NCI-H2107 treated with DMSO at 0.1 percent for 48 hours (cell line): ENCODE data around the gene MCM5.
"Not testable (repeated sequence)": the region's sequence is repeated elsewhere in the genome, so short reads cannot be mapped to it uniquely, and the experiment has no call there.

Experiments used
- DNase-seq: peaks from one replicate; lab custom pipeline; 2025; ENCODE audit not compliant: unreplicated experiment; lab: John Stamatoyannopoulos, UW

The MCM5 gene

GRCh38 chr22:35378621-35379020 is 21.3 kb upstream of the MCM5 start:
- no peak for DNase-seq

GRCh38 chr22:35379146-35379993 is 20.6 kb upstream of the MCM5 start:
- no peak for DNase-seq

DNA sequence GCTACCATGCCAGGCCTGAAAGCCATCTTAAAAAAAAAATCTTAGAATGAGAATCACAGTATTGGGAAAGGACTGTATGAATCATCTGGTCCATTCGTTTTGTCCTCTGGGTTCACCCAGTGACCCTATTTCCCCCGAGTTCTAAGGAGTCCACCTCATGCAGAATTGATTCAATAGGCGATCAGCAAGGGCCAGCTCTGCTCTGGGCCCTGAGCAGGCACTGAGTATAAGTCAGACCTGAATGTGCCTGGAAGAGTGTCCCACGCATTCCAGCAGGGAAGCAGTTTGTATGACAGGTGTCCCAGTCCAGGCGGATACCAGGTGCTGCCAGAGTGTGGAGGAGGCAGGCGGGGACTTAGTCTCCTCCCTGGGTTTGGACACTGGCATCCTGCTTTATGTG is 19.9 kb upstream of the MCM5 start:
- no peak for DNase-seq

DNA sequence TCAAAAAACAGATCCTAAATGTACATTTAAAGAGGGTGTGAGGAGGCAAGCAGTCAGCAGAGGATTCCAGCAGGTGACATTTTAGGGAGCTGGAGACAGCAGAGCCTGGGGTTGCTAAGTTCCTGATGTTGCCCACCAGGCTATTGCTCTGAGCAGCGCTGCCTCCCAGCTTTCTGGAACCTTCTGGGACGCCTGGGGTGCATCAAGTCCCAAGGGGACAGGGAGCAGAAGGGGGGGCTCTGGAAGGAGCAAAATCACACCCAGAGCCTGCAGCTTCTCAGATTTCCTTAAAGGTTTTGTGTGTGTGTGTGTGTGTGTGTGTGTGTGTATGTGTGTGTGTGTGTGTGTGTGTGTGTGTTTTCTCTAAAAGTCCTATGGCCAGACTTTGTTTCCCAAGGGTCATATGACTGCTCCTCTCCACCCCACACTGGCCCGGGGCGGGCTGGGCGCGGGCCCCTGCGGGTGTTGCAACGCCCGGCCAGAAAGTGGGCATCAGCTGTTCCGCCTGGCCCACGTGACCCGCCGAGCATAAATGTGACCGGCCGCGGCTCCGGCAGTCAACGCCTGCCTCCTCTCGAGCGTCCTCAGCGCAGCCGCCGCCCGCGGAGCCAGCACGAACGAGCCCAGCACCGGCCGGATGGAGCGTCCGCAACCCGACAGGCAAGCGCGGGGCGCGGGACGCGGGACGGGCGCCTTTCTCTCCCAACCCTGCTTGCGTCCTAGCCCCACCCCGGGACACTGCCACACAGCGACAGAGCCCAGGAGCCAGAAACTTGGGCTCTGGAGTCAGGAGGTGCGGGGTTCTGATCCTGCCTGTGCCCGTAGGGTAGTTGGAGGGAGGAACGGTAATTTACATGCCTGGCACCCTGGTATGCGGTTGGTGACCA is 19.2 kb upstream of the MCM5 start, which contains the start of gene HMOX1:
Gene HMOX1, plus strand, starts transcription at position 560 of the 887 bp plus-strand sequence. Its CDS starts 78 bp downstream, at position 638.
- no peak for DNase-seq

GRCh38 chr22:35381424-35382009 is 18.4 kb upstream of the MCM5 start:
- no peak for DNase-seq

DNA sequence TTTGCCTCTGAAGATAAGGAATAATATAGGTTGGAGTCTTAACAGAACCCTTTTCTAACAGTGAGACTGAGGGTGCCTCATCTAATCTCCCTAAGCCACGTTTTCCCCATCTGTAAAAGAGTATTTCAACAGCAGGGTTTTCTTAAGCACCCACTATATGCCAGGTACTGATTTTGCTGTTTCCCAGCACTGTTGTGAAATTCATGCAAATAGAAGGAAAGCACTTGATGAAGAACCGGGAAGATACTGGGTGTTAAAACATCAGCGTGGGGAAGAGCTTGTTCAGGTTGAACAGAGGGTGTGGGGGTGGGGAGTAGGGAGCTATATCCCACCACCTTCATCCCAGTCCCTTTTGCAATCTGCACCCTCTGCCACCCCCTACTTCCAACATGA is 16.3 kb upstream of the MCM5 start:
- no peak for DNase-seq

DNA sequence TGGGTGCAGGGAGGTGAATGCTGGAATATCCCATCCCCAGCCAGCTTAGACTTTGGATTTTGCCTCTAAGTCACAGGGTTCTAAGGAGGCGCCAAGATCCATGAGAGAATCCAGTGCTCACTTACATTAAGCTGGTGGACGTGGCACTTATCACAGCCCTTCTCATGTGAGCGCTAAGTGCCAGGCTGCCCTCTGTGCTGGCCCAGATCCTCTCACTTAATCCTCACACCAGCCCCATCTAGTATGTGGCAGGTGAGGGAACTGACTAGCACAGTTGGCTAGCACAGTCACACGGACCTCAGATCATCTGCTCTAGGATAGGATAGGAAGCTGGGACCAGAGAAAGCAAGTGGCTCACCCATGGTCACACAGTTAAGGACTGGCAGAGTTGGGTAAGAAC is 15.4 kb upstream of the MCM5 start:
- DNase-seq, result no peak

DNA sequence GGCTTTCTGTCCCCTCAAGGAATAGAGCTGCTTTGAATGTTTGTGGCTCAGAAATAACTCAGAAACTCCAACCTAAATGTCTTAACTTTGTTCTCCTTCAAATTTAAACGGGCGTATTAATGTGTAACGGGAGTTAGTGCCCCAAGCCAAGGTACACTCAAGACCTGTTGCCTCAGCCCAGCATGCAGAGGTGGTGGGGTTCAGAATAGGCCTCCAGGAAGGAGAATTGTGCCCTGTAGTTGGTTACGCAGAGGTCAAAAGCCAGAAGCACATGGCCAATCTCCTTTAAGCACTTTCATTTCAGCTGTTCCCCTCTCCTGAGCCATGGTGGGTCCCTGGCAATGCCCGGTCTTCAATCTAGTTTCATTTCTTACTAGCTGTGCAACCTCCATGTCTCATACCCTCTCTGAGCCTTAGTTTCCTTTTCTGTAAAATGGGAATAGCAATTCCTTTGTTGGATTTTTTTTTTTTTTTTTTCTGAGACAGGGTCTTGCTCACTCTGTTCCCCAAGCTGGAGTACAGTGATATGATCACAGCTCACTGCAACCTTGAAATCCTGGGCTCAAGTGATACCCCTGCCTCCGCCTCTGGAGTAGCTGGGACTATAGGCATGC is 14.9 kb upstream of the MCM5 start:
- no peak for DNase-seq

DNA sequence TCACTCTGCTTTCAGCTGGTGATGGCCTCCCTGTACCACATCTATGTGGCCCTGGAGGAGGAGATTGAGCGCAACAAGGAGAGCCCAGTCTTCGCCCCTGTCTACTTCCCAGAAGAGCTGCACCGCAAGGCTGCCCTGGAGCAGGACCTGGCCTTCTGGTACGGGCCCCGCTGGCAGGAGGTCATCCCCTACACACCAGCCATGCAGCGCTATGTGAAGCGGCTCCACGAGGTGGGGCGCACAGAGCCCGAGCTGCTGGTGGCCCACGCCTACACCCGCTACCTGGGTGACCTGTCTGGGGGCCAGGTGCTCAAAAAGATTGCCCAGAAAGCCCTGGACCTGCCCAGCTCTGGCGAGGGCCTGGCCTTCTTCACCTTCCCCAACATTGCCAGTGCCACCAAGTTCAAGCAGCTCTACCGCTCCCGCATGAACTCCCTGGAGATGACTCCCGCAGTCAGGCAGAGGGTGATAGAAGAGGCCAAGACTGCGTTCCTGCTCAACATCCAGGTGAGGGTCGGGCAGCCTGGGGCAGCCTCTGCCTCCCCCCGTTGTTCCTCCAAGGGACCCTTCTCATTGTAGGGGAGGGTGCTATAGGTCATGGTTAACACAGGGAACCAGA is 13.2 kb upstream of the MCM5 start:
- DNase-seq, result no peak

DNA sequence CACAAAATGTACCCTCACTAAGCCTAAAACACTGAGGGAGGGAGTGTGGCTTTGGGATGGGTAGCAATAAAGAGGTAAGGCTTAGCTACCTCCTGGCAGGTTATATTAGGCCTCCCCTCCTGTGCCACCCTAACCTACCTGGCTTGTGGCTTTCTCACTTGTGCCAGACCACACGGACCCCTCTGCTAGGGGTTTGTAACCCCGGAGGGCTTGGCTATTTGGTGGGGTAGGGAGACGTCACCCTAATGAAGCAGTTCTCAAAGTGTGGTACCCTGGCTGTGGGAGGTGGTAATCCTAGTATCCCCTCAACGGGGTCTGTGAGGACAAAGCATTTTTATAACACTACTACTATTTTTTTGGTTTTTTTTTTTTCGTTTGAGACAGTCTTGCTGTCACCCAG is 9.0 kb upstream of the MCM5 start:
- no peak for DNase-seq

- DNase-seq, result no peak
Observed at GRCh38 chr22:35392357-35392756, 7.6 kb upstream of the MCM5 start.

DNA sequence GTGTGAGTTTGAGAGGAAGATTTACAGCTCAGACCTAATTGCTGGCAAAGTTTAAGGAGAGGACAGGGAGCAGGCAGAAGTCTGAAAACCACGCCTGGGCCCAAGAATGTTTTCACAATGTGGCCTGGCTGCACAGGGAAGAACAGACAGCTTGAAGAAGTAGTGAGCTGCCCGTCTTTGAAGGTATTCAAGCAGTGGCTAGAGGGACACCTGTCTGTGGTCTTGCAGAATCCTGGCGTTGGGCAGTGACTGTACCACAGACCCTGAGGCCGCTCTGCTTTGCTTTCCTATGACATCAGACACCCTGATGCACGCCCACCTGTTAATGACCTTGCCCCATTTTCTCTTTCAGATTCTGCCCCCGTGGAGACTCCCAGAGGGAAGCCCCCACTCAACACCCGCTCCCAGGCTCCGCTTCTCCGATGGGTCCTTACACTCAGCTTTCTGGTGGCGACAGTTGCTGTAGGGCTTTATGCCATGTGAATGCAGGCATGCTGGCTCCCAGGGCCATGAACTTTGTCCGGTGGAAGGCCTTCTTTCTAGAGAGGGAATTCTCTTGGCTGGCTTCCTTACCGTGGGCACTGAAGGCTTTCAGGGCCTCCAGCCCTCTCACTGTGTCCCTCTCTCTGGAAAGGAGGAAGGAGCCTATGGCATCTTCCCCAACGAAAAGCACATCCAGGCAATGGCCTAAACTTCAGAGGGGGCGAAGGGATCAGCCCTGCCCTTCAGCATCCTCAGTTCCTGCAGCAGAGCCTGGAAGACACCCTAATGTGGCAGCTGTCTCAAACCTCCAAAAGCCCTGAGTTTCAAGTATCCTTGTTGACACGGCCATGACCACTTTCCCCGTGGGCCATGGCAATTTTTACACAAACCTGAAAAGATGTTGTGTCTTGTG is 6.6 kb upstream of the MCM5 start:
- no peak for DNase-seq

DNA sequence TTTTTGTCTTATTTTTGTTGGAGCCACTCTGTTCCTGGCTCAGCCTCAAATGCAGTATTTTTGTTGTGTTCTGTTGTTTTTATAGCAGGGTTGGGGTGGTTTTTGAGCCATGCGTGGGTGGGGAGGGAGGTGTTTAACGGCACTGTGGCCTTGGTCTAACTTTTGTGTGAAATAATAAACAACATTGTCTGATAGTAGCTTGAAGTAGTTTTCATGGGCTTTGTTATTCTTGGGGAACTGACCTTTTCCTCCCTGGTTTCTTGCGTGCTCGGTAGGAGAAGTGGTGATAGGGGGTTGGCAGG is 6.0 kb upstream of the MCM5 start:
- no peak for DNase-seq

DNA sequence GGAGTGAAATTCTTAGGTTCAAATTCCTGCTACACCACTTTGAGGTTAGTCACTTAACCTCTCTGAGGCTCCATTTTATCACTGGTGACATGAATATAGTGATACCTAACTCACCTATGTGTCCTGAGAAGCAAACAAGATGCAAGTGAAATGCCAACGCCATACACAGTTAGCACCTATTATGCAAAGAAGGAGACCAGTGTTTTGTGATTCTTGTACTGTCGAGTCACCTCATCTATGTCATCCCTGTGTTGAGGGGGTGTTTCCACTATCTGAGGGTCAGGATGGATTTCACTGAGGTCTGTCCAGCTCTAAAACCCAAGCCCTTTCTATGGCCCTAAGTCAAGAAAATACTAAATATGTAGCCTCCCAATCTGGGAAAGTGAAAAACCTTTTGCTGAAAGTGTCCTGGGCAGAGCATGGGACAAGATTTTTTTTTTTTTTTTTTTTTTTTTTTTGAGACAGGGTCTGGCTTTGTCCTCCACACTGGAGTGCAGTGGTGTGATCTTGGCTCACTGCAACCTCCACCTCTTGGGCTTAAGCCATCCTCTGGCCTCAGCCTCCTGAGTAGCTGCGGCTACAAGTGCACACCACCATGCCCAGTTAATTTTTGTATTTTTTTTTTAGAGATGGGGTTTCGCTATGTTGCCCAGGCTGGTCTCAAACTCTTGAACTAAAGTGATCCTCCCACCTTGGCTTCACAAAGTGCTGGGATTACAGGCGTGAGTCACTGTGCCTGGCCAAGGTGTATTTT is 5.0 kb upstream of the MCM5 start:
- no peak for DNase-seq

GRCh38 chr22:35396622-35397021 is 3.3 kb upstream of the MCM5 start:
- DNase-seq, result not testable (repeated sequence)

GRCh38 chr22:35397095-35397904 is 2.6 kb upstream of the MCM5 start:
- peak; percentile 13 for DNase-seq

DNA sequence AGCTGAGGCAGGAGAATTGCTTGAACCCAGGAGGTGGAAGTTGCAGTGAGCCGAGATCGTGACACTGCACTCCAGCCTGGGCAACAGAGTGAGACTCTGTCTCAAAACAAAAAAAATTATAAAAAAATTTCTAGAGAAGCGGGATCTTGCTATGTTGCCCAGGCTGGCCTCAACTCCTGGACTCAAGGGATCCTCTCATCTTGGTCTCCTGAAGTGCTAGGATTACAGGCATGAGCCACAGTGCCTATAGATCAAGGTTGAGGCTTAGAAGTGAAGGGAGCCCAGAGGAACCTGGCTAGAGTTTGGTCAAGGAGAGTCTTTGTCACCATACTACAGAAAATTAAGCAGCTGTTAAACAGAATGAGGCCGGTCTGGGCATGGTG is 1.4 kb upstream of the MCM5 start:
- no peak for DNase-seq

DNA sequence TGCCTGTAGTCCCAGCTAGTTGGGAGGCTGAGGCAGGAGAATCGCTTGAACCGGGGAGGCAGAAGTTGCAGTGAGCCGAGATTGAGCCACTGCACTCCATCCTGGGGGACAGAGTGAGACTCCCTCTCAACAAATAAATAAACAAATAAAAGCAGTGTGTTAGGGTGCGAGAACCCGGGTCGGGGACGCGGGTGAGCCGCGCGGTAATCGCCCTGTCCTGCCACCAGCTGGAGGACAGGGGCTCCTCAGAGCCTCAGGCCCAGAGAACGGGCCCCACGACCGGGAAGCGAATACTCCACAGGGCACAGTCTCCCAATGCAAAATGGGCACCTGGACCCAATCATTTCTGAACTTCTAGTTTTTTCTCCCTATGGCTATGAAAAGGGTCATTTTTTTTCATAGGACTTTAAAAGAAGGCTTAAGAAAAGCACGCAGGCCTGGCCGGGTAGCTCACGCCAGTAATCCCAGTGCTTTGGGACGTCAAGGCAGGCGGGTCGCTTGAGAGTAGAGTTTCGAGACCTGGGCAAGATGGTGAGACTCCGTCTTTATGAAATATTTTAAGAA is 744 bp upstream of the MCM5 start:
- no peak for DNase-seq
